Left renal pelvis (tissue), 4 donors: Measurements from ENCODE around the gene KRTAP9-7. TPM values are rescaled to one million over a fixed set of nuclear protein-coding genes. Genes with fewer than 3 reads are reported as not detected.

ENCODE experiments used
- DNase-seq, 4 donors: peaks; one replicate each; pipeline ENCODE4 v3.0.0-alpha.2; 2013; ENCODE audit warnings: low read depth in 4 of 4, low spot score in 3 of 4
- polyA plus RNA-seq, 4 donors: library from polyadenylated mRNA; unstranded; fragments of 120-200 nt; gene quantifications; one replicate each; pipeline ENCODE4 v1.2.1, GENCODE V29; 2013; ENCODE audit not compliant: insufficient read length in 4 of 4

The KRTAP9-7 gene
- polyA plus RNA-seq, 4 donors, result not detected

- DNase-seq, result no peak
These were observed 42.7 kb downstream of the KRTAP9-7 start for GRCh38 chr17:41318231-41318630.

DNA sequence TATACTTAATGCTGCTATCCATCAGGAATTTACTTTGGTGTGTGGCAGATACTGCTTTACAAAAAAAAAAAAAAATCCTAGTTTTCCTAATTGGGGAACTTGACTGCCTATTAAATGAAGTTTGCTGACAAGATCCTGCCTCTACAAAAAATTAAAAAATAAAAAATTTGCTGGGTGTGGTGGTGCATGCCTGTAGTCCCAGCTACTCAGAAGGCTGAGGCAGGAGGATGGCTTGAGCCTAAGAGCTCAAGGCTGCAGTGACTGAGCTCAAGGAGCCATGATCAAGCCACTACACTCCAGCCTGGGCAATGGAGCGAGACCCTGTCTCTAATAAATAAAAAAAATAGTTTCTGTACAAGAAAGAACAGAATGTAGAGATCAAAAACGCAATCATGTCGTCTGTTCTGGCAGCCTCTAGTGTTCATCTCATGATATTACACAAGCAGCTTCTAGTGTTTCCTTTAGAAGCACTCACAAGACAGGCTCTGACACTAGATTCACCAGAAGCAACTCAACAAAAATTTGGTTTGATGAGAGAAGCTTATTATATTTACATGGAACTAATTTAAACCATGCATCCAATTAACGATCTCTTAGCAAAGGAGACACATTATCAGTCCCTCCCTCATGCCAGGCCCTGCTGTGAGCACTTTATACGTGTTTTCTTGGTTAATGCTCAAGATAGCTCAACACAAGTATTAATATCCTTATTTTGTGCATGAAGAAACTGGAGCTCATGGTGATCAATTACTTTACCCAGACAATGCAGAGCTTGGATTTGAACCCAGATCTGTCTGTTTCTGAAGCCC, 46.8 kb downstream of the KRTAP9-7 start:
- no peak for DNase-seq

GRCh38 chr17:41322903-41323895, 47.7 kb downstream of the KRTAP9-7 start:
- DNase-seq, result no peak

GRCh38 chr17:41324180-41325075, 48.9 kb downstream of the KRTAP9-7 start:
- DNase-seq, result no peak

- no peak for DNase-seq
These were observed 49.6 kb downstream of the KRTAP9-7 start for GRCh38 chr17:41325126-41325525.

DNA sequence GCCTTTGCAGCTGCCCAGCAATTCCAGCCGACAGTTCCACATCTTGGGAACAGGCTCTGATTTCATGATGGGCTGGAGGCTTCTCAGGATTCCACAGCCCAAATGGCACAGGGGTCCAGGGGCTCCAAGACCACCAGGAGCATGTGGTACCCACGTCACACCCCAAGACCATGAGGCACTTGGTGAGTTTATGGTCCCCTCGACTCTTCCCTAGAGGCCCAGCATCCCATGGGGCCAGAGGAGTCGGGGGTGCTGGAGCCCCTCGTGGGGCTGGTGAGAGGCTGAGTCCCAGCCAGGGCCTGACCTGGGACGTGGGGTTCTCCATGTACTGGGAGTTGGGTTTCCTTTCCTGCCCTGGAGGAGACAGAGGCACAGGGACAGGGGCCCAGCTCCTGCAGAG, 50.1 kb downstream of the KRTAP9-7 start:
- DNase-seq, result no peak

Other genes starting within 250 kb of the KRTAP9-7 start
- not detected for gene KRTAP1-5, start 248.5 kb upstream of the KRTAP9-7 start, polyA plus RNA-seq
- gene KRTAP1-4, start 245.5 kb upstream of the KRTAP9-7 start, polyA plus RNA-seq, result not detected
- not detected for gene KRTAP1-3, start 240.8 kb upstream of the KRTAP9-7 start, polyA plus RNA-seq
- gene KRTAP1-1, start 234.2 kb upstream of the KRTAP9-7 start, polyA plus RNA-seq, result not detected
- gene KRTAP2-1, start 228.4 kb upstream of the KRTAP9-7 start, polyA plus RNA-seq, result not detected
- gene KRTAP2-2, start 220.5 kb upstream of the KRTAP9-7 start, polyA plus RNA-seq, result not detected
- gene KRTAP2-3, start 215.6 kb upstream of the KRTAP9-7 start, polyA plus RNA-seq, result not detected
- gene KRTAP2-4, start 209.8 kb upstream of the KRTAP9-7 start, polyA plus RNA-seq, result not detected
- not detected for gene KRTAP4-7, start 191.5 kb upstream of the KRTAP9-7 start, polyA plus RNA-seq
- not detected for gene KRTAP4-8, start 177.6 kb upstream of the KRTAP9-7 start, polyA plus RNA-seq
- gene KRTAP4-16, start 173.5 kb upstream of the KRTAP9-7 start, polyA plus RNA-seq, result not detected
- gene KRTAP4-9, start 170.3 kb upstream of the KRTAP9-7 start, polyA plus RNA-seq, result not detected
- gene KRTAP4-11, start 157.3 kb upstream of the KRTAP9-7 start, polyA plus RNA-seq, result not detected
- gene KRTAP4-12, start 151.5 kb upstream of the KRTAP9-7 start, polyA plus RNA-seq, result not detected
- gene KRTAP4-6, start 135.2 kb upstream of the KRTAP9-7 start, polyA plus RNA-seq, result not detected
- gene KRTAP4-5, start 125.9 kb upstream of the KRTAP9-7 start, polyA plus RNA-seq, result not detected
- gene KRTAP4-4, start 115.0 kb upstream of the KRTAP9-7 start, polyA plus RNA-seq, result not detected
- gene KRTAP4-3, start 107.5 kb upstream of the KRTAP9-7 start, polyA plus RNA-seq, result not detected
- gene KRTAP4-2, start 97.5 kb upstream of the KRTAP9-7 start, polyA plus RNA-seq, result not detected
- gene KRTAP4-1, start 90.8 kb upstream of the KRTAP9-7 start, polyA plus RNA-seq, result not detected
- gene KRTAP9-1, start 85.8 kb upstream of the KRTAP9-7 start, polyA plus RNA-seq, result not detected
- gene KRTAP9-2, start 49.0 kb upstream of the KRTAP9-7 start, polyA plus RNA-seq, result not detected
- gene KRTAP9-3, start 43.2 kb upstream of the KRTAP9-7 start, polyA plus RNA-seq, result not detected
- not detected for gene KRTAP9-8, start 37.7 kb upstream of the KRTAP9-7 start, polyA plus RNA-seq
- gene KRTAP9-4, start 26.0 kb upstream of the KRTAP9-7 start, polyA plus RNA-seq, result not detected
- gene KRTAP9-9, start 20.3 kb upstream of the KRTAP9-7 start, polyA plus RNA-seq, result not detected
- gene KRTAP9-6, start 10.3 kb upstream of the KRTAP9-7 start, polyA plus RNA-seq, result not detected
- gene KRTAP29-1, start 27.2 kb downstream of the KRTAP9-7 start, polyA plus RNA-seq, result not detected
- not detected for gene KRTAP16-1, start 33.6 kb downstream of the KRTAP9-7 start, polyA plus RNA-seq
- gene KRTAP17-1, start 40.0 kb downstream of the KRTAP9-7 start, polyA plus RNA-seq, result not detected
- not detected for gene KRT33A, start 75.1 kb downstream of the KRTAP9-7 start, polyA plus RNA-seq
- not detected for gene KRT33B, start 94.1 kb downstream of the KRTAP9-7 start, polyA plus RNA-seq
- gene KRT34, start 106.6 kb downstream of the KRTAP9-7 start, polyA plus RNA-seq, result not detected
- gene KRT31, start 121.9 kb downstream of the KRTAP9-7 start, polyA plus RNA-seq, result under 1 TPM in 1 of 4 donors, not detected in 3; 0.08 TPM
- gene KRT37, start 148.9 kb downstream of the KRTAP9-7 start, polyA plus RNA-seq, result not detected
- not detected for gene KRT38, start 165.3 kb downstream of the KRTAP9-7 start, polyA plus RNA-seq
- not detected for gene KRT32, start 191.7 kb downstream of the KRTAP9-7 start, polyA plus RNA-seq
- under 1 TPM in 2 of 4 donors, not detected in 2; 0.07 to 0.09 TPM for gene KRT35, start 205.5 kb downstream of the KRTAP9-7 start, polyA plus RNA-seq
- under 1 TPM in 1 of 4 donors, not detected in 3; 0.12 TPM for gene KRT36, start 214.2 kb downstream of the KRTAP9-7 start, polyA plus RNA-seq
- gene KRT13, start 229.9 kb downstream of the KRTAP9-7 start, polyA plus RNA-seq, result 10 to 100 TPM in 1 of 4 donors, 1 to 10 TPM in 2, under 1 TPM in 1; 0.54 to 37.8 (median 1.9) TPM
- gene KRT15, start 243.2 kb downstream of the KRTAP9-7 start, polyA plus RNA-seq, result 1 to 10 TPM in 3 of 4 donors, under 1 TPM in 1; 0.72 to 3.1 (median 1.6) TPM